ENCODE data around the gene HOXA3.

- TF ChIP-seq CTCF (conservative IDR thresholded peaks at IDR 0.05; ENCODE audit: low read depth, low read length) = no peak
- no peak for TF ChIP-seq EZH2 (IDR thresholded peaks at IDR 0.05; ENCODE audit: low read length, unreplicated experiment)
These were observed 37.1 kb upstream of the HOXA3 start for GRCh38 chr7:27189295-27189996.

Data from PC-3 (cell line).